ENCODE measurements around the gene BAIAP3.

DNA sequence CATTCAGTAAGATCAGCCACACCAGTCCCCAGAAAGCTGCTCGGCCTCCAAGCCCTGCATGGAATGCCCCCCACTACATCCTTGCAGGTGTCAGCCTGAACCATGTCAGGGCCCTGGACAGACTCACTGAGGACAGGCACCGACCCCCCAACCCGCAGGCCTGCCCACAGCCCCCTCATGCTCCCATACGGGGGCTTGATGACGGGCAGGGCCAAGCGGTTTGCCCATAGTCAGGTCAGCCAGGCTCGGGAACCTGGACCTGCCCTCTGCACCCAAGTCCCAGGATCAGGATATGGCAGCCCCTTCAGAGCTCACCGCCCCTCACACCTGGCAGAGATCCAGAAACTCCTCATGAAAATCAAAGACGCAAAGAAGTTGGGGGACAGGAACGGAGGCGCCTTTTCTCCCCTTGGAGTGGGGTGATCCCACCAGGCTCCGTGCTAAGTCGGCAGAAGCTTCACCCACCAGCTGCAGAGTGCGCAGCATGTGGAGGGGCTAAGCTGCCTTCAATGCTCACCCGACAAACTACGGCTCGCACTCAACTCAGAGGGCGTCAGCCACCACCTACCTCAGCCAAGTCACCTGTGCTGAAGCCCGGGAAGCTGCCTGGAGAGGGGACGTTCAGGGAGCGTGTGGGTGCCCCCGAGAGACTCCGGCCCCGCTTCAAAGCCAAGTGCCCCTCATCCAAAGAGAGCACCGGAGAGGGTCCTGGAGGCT lies 44.8 kb downstream of the BAIAP3 start:
- TF ChIP-seq EZH2 (IDR thresholded peaks at IDR 0.05; ENCODE audit: low read depth, low read length, severe bottlenecking) (no peak), POLR2A (IDR thresholded peaks at IDR 0.05; ENCODE audit: control extremely low read depth in 1 of 2, low read depth in 2 of 2, low read length in 2 of 2) (no peak), SP1 (IDR thresholded peaks at IDR 0.05; ENCODE audit: low read depth, low read length) (no peak), YY1 (IDR thresholded peaks at IDR 0.05; ENCODE audit: low read depth, low read length) (no peak), RNF2 (IDR thresholded peaks at IDR 0.05; ENCODE audit: borderline replicate concordance, low read depth, low read length, missing control alignments, poor library complexity, severe bottlenecking) (no peak), ZNF274 (IDR thresholded peaks at IDR 0.05; ENCODE audit: borderline replicate concordance, extremely low read depth, low read length) (no peak)
- TF ChIP-seq, protein P1, sequence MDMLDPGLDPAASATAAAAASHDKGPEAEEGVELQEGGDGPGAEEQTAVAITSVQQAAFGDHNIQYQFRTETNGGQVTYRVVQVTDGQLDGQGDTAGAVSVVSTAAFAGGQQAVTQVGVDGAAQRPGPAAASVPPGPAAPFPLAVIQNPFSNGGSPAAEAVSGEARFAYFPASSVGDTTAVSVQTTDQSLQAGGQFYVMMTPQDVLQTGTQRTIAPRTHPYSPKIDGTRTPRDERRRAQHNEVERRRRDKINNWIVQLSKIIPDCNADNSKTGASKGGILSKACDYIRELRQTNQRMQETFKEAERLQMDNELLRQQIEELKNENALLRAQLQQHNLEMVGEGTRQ (IDR thresholded peaks at IDR 0.05; ENCODE audit: low read length): no peak
- TF ChIP-seq, protein P2, sequence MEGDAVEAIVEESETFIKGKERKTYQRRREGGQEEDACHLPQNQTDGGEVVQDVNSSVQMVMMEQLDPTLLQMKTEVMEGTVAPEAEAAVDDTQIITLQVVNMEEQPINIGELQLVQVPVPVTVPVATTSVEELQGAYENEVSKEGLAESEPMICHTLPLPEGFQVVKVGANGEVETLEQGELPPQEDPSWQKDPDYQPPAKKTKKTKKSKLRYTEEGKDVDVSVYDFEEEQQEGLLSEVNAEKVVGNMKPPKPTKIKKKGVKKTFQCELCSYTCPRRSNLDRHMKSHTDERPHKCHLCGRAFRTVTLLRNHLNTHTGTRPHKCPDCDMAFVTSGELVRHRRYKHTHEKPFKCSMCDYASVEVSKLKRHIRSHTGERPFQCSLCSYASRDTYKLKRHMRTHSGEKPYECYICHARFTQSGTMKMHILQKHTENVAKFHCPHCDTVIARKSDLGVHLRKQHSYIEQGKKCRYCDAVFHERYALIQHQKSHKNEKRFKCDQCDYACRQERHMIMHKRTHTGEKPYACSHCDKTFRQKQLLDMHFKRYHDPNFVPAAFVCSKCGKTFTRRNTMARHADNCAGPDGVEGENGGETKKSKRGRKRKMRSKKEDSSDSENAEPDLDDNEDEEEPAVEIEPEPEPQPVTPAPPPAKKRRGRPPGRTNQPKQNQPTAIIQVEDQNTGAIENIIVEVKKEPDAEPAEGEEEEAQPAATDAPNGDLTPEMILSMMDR (IDR thresholded peaks at IDR 0.05; ENCODE audit: control extremely low read depth in 1 of 3, insufficient read depth in 1 of 3, low read depth in 1 of 3, low read length in 3 of 3): no peak; a peak in 1 of 4 replicates
